ENCODE measurements around the gene ZNF407.

GRCh38 chr18:75113455-75113854 lies 515.8 kb downstream of the ZNF407 start:
- TF ChIP-seq SP5 (CRISPR knock-in tag; IDR thresholded peaks at IDR 0.05; ENCODE audit: borderline replicate concordance, low read depth) (no peak), CHCHD3 (CRISPR knock-in tag; IDR thresholded peaks at IDR 0.05) (no peak), BHLHE40 (IDR thresholded peaks at IDR 0.05; ENCODE audit: low read length) (no peak), CTCF (CRISPR knock-in tag; IDR thresholded peaks at IDR 0.05) (no peak), YY1 (IDR thresholded peaks at IDR 0.05; ENCODE audit: insufficient read depth, insufficient replicate concordance, low read depth, low read length) (no peak), SRSF9 (IDR thresholded peaks at IDR 0.05; ENCODE audit: borderline replicate concordance, insufficient read depth, low read depth, low read length, poor library complexity, severe bottlenecking) (no peak), ZNF274 (CRISPR knock-in tag; IDR thresholded peaks at IDR 0.05) (no peak)
- TF ChIP-seq, protein P1, sequence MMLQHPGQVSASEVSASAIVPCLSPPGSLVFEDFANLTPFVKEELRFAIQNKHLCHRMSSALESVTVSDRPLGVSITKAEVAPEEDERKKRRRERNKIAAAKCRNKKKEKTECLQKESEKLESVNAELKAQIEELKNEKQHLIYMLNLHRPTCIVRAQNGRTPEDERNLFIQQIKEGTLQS (CRISPR knock-in tag; IDR thresholded peaks at IDR 0.05) = no peak
